ENCODE measurements around the gene KRTAP4-5.
"Not testable (repeated sequence)": the region's sequence is repeated elsewhere in the genome, so short reads cannot be mapped to it uniquely, and the experiment has no call there.

KRTAP4-5 gene

DNA sequence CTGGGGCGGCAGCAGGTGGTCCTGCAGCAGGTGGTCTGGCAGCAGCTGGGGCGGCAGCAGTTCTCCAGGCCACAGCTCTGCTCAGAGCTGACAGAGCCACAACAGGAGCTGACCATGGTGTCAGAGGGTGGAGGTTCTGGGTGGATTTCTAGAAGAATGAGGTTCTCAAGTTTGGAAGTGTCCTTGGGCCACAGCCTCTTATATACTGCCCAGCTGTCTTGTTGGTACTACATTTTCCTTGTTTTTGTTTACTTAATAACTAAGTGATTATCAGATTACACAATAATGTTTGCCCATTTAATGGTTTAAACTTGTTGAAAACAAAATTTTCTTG is at the start of gene KRTAP4-5:
KRTAP4-5 (minus strand) TSS at position 174 of the 334 bp plus-strand sequence; CDS start at position 116, 58 bp downstream.
- no peak for FAIRE-seq

GRCh38 chr17:41196068-41196467 is 46.4 kb upstream of the KRTAP4-5 start:
- no peak for FAIRE-seq

DNA sequence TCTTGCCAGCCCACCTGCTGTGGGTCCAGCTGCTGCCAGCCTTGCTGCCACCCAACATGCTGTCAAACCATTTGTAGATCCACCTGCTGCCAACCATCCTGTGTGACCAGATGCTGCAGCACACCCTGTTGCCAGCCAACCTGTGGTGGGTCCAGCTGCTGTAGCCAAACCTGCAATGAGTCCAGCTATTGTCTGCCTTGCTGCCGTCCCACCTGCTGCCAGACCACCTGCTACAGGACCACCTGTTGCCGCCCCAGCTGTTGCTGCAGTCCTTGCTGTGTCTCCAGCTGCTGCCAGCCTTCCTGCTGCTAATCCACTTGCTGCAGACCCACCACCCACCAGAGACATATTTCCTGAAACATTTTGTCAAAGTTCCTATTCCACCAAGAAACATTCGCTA is 40.7 kb upstream of the KRTAP4-5 start:
- FAIRE-seq, result no peak

- not testable (repeated sequence) for FAIRE-seq
Observed at GRCh38 chr17:41189837-41190318, 40.3 kb upstream of the KRTAP4-5 start, which contains the start of gene KRTAP9-1. KRTAP9-1 (plus strand) TSS chr17:41189887; CDS start chr17:41189887, 0 bp downstream.

GRCh38 chr17:41186872-41187271 is 37.2 kb upstream of the KRTAP4-5 start:
- FAIRE-seq, result no peak

GRCh38 chr17:41185001-41185400 is 35.4 kb upstream of the KRTAP4-5 start:
- no peak for FAIRE-seq

GRCh38 chr17:41184480-41184961 is 34.9 kb upstream of the KRTAP4-5 start, which contains the start of gene KRTAP4-1:
KRTAP4-1 (minus strand) TSS chr17:41184911; CDS start chr17:41184854, 57 bp downstream.
- no peak for FAIRE-seq

- no peak for FAIRE-seq
Observed at GRCh38 chr17:41178843-41179616, 29.4 kb upstream of the KRTAP4-5 start.

DNA sequence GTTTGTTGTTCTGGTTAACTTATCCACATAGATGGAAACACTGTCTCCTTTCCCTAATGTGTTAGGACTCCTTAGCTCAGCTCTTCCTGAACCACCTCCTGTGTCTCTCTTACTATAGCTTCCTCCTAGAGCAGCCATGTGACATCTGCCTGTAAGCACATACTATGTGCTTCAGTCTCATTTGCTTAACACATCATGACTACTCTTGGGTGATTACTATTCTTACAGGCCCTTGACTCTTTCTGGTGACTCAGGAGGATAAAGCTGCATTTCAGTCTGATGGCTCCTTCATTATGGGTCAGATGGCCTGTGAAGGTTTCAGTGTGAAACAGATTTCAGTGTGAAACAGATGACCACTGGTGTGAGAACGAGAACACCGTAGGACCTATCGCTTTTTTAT is 28.7 kb upstream of the KRTAP4-5 start:
- FAIRE-seq, result no peak

GRCh38 chr17:41177727-41178271 is 28.2 kb upstream of the KRTAP4-5 start, which contains the start of gene KRTAP4-2:
KRTAP4-2 (minus strand) TSS chr17:41178221; CDS start chr17:41178164, 57 bp downstream.
- no peak for FAIRE-seq

DNA sequence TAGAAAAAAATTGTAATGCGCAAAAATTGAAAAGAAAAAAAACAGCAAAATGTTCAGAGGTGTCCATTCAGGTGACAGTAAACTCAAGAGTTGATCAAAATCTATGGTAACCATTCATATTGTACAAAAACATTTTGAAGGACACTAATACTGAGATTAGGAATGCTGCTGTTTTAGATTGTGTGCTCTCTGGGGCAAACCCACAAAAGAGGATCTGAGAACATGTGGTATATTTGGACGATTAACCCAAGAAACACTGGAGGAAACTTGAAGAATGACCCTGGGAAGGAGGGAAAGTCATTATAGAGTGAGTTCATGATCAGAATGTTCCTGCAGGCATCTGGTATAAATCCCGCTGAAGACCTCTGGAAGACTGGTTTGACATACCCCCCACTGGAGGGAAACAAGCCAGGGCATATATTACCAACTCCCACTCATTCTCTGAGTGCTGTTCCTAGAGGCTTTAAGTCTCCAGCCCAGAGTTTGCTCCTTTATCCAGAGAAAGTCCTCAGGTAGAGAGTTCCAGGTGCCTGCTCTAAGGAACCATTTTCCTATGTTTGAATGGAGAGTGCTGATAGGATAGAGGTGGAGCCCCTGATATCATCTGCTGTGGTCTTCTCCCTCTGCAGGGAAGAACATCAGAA is 27.2 kb upstream of the KRTAP4-5 start:
- FAIRE-seq, result no peak

- FAIRE-seq, result no peak
Observed at GRCh38 chr17:41171886-41172285, 22.3 kb upstream of the KRTAP4-5 start.

- no peak for FAIRE-seq
Observed at GRCh38 chr17:41168121-41168520, 18.5 kb upstream of the KRTAP4-5 start, which contains the start of gene KRTAP4-3. KRTAP4-3 (minus strand) TSS chr17:41168221; CDS start chr17:41168172, 49 bp downstream.

DNA sequence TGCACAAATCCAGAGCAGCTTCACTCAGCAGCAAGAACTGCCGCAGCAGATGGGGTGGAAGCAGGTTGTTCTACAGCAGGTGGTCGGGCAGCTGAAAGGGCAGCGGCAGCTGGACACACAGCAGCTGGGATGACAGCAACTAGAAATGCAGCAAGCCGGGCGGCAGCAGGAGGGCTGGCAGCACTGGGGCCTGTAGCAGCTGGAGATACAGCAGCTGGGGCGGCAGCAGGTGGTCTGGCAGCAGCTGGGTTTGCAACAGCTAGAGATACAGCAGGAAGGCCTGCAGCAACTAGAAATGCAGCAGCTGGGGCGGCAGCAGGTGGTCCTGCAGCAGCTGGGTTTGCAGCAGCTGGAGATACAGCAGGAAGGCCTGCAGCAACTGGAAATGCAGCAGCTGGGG is 17.9 kb upstream of the KRTAP4-5 start:
- FAIRE-seq, result no peak

GRCh38 chr17:41163828-41164227 is 14.2 kb upstream of the KRTAP4-5 start:
- no peak for FAIRE-seq

DNA sequence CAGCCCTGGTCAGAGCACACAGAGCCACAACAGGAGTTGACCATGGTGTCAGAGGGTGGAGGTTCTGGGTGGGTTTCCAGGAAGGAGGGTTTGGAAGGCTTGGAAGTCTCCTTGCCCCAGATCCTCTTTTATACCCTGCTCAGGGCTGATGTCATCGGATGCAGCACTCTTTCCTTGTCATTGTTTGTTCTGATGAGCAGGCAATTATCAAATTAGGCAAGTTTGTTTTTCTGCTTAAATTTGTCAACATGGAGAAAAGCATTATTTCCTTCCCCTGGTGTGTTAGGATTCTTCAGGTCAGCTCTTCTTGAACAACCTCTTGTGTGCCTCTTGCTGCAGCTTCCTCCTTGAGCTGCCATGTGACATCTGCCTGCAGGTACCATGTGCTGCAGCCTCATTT is 11.0 kb upstream of the KRTAP4-5 start, which contains the start of gene KRTAP4-4:
KRTAP4-4 (minus strand) TSS at position 101 of the 400 bp plus-strand sequence; CDS start at position 44, 57 bp downstream.
- no peak for FAIRE-seq

GRCh38 chr17:41160190-41160589 is 10.6 kb upstream of the KRTAP4-5 start:
- not testable (repeated sequence) for FAIRE-seq

- FAIRE-seq, result no peak
Observed at GRCh38 chr17:41153856-41154255, 4.2 kb upstream of the KRTAP4-5 start.

DNA sequence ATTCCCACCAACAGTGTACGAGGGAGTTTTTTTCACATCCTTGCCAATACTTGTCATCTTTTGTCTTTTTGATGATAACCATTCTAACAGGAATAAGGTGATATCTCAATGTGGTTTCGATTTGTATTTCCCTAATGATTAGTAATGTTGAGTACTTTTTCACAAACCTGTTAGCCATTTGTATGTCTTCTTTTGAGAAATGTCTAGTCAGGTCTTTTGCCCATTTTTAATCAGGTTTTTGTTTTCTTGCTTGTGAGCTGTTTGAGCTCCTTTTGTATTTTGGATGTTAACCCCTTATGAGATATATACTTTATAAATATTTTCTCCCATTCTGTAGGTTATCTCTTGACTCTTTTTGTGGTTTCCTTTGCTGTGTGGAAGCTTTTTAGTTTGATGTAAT is 1.9 kb upstream of the KRTAP4-5 start:
- FAIRE-seq, result no peak

GRCh38 chr17:41150026-41150425 is 401 bp upstream of the KRTAP4-5 start:
- FAIRE-seq, result no peak

GRCh38 chr17:41148971-41149651 is 514 bp downstream of the KRTAP4-5 start:
- not testable (repeated sequence) for FAIRE-seq

- no peak for FAIRE-seq
Observed at GRCh38 chr17:41147531-41148204, 2.0 kb downstream of the KRTAP4-5 start.

Data from colon (tissue), 2 donors.